Body of pancreas (tissue), 4 donors: ENCODE measurements around the gene DMAC2.

Experiments
- POLR2A ChIP-seq, 3 donors: fragments of 450-650 bp; IDR thresholded peaks; one replicate each; pipeline ENCODE4 v1.6.1; 2016; ENCODE audit warnings: antibody characterized with exemption in 3 of 3, mild to moderate bottlenecking in 2 of 3
- TF ChIP-seq, protein P1 (sequence below), 7 experiments: fragments of 450-650 bp in 4 of 7; fragments of 200-600 bp in 3 of 7; sonication (generic) in 3 of 7; IDR thresholded peaks; one replicate each; pipeline ENCODE4 v1.5.1; 2016 to 2019; ENCODE audit warnings: antibody characterized with exemption in 7 of 7

DNA sequence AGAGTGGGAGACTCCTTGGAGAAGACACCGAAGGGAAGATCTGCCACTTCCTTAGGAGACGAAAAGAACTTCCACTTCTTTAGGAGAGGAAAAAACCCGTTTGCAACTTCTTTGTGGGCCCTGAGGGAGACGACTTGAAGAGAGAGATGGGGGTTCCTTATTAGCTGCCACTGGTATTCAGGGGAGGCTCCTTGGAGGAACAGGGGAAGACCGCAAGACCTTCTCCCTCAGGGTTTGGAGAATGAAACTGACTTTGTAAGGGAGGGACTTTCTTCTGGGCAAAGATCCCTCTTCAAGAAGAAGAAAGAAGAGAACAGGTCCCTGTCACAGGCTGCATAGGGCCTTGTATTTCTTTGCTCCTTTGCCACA, 41.7 kb downstream of the DMAC2 start:
- TF ChIP-seq POLR2A (IDR thresholded peaks at IDR 0.05): no peak
- TF ChIP-seq, protein P1, sequence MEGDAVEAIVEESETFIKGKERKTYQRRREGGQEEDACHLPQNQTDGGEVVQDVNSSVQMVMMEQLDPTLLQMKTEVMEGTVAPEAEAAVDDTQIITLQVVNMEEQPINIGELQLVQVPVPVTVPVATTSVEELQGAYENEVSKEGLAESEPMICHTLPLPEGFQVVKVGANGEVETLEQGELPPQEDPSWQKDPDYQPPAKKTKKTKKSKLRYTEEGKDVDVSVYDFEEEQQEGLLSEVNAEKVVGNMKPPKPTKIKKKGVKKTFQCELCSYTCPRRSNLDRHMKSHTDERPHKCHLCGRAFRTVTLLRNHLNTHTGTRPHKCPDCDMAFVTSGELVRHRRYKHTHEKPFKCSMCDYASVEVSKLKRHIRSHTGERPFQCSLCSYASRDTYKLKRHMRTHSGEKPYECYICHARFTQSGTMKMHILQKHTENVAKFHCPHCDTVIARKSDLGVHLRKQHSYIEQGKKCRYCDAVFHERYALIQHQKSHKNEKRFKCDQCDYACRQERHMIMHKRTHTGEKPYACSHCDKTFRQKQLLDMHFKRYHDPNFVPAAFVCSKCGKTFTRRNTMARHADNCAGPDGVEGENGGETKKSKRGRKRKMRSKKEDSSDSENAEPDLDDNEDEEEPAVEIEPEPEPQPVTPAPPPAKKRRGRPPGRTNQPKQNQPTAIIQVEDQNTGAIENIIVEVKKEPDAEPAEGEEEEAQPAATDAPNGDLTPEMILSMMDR (IDR thresholded peaks at IDR 0.05): no peak
